ELF-1 (cell line): ENCODE data around the gene ACTR3C.
"Not testable (repeated sequence)": the region's sequence is repeated elsewhere in the genome, so short reads cannot be mapped to it uniquely, and the experiment has no call there.

Source experiments
- DNase-seq: peaks from one replicate; pipeline ENCODE4 v3.0.0-alpha.2; 2016; ENCODE audit warnings: low read depth, low spot score

The ACTR3C gene

DNA sequence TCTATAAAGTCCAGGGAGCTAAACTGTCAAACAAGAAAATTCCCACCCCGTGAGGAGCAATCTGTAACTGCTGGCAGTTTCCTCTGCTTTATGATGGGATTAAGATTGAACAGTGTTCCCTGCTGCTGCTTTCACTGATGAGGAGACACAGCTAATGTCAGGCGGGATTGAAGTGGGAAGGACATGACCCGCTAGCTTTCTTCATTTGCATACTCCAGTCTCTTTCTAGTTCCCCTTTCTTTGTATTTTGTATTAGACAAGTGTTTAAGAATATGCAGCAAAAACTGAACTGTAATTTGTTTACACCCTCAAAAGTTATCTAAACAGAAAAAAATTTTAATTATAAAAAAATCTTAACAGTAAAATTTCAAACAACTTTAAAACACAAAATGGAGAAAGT lies 40.2 kb downstream of the ACTR3C start:
- not testable (repeated sequence) for DNase-seq

DNA sequence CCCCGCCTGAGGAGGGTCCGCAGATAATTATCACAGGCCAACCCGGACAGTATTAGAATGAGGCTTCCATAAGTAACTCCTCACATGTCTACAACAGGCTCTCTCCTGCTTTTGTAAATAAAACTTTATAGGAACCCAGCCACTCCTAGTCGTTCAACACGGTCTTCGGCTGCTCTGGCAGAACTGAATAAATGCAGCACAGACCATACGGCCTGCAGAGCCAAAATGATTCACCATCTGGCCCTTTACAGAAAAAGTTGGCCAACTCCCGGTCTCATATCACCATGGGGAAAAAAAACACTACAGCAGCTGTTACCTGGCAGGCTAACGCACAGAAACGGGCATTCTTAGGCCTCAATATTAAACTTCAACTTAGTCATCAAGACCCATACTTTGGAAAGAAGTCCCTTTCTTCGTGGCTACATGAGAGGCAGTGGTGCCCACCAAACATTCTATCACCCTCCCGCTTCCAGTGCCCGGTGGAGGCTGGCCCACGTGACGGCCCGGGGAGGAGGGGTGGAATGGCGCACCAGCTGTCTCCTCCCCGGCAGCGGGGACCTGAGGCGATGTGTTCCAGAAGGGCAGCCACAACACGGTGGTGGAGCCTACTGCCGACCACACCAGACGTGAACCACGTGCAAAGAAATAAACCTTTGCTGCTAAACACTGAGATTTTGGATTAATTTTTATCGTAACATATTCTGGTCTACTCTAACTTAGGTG lies 41.5 kb downstream of the ACTR3C start:
- not testable (repeated sequence) for DNase-seq

DNA sequence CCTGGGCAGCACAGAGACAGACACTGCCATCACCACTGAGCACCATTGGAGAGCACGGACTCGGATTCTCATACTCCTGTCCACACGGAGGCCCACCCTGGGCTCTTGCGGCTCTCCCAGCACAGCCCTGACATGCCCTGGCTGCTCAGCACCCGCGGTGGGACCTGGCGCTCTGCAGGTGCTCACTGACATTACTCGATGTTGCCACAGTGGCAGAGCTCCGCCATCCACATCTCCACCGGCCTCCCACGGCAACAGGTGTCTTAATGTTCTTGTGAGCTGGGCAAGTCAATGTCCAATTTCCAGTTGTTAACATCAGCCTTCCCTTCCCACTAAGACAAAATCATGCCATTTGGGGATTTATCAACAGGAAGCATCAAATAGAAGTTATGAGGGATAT lies 45.0 kb downstream of the ACTR3C start:
- not testable (repeated sequence) for DNase-seq

DNA sequence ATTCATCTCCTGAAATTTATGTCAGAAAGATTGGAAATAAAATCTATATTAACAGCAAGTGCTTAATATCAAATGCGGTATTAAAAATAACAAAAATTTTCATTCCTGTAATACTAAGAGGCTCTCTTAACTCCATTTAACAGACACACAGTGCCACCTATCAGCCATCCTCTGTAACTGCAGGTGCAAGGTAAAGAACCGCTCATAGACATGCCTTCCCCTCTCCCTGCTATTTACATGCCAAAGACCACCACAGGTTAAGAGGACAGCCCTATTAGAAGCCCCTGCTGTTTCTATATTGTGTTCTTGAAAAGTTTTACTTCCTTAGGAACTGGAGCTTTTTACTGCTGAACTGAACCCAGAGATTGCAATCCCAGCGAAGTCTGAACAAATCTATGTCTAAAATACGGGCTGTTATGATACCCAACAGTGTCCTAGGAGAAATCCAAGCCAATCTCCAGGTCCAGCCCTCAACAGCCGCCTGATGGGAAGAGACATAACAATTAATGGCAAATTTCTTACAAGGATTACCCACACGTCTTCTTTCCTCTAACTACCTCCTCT lies 47.1 kb downstream of the ACTR3C start:
- DNase-seq = peak; percentile 48

DNA sequence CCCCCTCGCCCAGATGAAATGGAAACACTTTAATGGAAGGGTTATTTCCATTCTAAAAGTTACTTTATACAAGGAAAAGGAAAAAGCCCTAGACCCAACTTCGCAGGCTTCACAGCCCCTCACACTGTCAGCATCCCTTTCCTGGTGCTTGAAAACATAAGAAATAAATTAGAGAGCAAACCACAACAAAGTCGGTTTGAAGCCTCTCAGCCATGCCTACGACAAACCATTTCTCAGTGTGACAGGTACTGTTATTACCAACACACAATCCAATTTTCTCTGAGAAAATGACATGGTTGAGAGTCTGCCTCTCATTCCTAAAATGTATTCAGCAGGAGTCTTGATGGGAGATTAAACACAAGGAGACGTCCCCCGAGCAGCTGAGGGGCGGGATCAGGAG lies 51.4 kb downstream of the ACTR3C start:
- not testable (repeated sequence) for DNase-seq

DNA sequence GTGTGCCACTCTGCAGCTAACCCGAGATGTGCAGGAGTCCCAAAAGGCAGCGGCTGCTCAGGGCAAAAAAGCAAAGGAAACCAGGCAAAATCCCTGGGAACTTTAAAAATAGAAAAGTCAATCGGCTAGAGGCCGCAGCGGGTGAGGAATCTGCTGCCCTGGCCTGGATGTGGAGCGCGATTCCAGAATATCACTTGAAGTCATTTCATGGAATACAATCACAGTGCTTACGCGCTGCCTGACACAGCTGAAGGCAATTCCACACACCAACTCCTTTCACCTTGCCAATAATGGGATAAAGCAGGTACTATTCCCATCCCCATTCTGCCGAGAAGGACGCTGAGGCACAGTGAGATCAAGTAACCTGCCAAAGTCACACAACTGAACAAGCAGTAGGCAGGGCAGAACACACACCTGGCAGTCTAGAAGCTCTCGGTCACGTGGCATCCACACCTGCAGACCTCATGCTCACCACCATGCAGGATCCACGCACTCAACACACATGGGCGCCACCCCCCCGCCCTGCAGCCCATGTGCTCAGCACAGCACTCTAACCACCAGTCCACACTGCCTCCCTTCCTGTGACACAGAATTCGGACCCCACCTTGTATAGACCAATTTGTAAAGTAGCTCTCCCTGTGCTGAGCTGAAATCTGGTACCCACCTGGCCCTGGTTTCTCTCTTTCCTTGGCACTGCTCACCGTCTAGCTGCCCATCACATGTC lies 53.1 kb downstream of the ACTR3C start:
- not testable (repeated sequence) for DNase-seq

DNA sequence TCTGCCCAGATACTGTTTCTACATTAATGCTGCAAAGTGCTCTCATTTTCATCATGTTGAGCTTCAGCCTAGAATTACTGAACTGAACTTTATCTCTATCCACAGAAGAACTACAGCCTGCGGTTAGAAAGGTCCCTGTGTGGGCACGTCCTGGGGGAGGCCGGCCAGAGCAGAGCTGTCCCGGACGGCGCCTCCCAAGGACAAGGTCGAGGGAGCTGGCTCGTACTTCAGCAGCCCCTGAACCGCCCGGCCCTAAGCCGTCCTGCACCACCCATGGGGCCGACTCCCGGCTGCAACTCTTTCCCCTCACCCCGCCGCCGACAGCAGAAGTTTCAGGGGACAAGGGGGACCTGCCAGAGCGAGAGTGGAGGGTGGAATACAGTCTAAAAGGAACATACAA lies 54.5 kb downstream of the ACTR3C start:
- DNase-seq = not testable (repeated sequence)

DNA sequence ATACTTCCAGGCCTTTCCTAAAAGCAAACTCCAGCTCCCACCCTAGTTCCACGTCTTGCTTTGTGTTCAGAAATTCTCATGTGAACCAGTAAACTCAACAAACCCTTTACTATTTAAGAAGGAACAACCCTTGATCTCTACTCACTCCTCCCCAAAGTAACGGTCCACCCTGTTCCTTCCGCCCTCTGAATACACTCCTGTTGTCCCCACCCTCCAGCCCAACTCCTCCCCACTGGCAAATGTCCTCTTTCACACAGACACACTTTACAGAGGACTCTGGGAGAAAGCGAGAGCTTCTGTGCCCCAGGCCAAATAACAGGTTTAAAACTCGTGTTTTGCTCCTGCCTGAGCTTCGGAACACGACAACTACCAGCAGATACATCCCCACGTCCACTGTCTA lies 55.1 kb downstream of the ACTR3C start:
- DNase-seq = not testable (repeated sequence)

DNA sequence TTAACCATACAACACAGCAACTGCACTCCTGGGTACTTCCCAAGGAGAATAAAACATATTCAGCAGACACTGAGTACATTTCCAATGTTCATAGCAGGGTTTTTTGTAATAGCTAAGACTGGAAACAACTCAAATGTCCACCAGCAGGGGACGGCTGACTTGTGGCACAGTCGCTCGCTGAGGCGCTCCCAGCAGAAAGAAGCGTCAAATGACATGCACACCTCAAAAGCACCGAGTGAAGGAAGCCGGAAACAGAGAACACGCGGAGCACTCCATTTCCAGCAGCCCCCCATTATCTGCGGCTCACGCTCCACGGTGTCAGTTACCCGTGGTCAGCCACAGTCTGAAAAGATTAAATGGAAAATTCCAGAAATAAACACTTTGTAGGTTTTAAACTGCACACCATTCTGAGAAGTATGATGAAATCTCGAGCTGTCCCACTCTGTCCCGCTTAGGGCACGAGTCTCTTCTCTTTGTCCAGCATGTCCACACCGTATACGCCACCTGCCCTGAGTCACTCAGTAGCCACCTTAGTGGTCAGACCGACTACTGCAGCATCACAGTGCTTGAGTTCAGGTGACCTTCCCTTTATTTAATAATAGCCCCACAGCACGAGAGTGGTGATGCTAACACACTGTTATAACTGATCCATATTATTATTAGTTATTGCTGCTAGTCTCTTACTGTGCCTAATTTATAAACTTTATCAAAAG lies 56.2 kb downstream of the ACTR3C start:
- peak; percentile 10 for DNase-seq

DNA sequence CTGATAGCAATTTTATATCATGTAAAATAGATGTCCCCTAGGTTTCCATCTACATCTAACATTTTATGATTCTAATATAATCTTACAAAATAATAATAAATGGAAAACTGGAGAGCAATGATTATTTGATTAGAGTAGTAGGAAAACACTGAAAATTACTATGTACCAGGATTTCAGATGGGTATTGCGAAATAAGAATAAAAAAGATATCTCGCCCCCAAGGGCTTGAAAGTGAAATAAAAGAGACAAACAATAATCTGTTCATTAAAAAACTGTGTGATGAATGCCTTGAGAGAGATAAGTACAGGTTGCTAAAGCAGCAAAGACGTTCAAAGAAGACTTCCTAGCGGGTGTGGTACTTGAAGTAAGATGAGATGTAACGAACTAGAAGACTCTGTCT lies 60.7 kb downstream of the ACTR3C start:
- DNase-seq = not testable (repeated sequence)

DNA sequence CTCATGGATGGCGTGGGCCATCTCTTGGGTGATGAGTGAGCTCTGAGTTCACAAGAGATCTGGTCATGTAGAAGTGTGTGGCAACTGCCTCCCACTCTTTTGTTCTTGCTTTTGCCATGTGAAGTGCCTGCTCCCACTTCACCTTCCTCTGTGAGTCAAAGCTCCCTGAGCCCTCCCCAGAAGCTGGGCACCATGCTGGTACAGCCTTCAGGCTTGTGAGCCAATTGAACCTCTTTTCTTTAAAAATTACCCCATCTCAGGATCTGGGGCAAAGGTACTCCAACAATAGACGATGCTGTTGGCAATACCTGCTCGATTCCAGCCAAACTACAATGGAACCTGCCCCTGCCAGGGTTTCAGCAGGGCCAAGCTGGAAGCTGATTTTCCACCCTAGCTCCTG lies 75.6 kb downstream of the ACTR3C start:
- not testable (repeated sequence) for DNase-seq

DNA sequence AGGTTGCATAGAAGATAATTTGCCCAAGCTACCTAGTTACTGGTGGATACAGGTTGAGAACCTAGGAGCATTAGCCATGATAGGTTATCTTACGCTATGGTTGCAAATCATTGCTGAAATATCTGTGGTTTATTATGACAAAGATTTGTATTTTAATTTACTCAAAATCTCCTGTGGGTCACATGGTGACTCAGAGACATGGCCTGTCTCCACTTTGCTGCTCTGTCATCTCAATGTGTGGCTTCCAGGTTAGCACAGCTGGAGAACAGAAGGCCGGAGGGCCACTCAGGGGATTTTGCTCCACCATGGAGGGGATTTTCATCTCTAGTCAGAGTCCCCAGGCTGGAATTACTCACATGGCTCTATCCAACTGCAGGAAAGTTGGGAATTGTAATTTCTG lies 78.1 kb downstream of the ACTR3C start:
- not testable (repeated sequence) for DNase-seq

DNA sequence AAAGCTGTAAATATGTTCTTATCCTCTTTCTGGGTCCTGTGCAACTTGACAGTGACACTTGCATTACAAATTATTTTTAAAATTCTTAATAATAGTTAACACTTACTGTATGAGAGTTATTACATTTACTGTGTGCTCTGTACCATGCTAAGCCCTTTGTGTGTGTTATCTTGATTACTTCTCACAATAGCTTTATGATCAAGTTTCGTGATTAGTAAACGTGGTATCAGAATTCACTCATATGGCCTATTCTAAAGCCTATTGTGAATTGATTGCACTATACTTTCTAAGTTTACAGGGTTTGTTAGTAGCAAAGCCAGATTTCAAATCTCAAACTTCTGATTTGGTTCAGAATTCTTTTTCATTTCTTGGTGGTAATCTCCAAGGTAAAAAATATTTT lies 80.4 kb downstream of the ACTR3C start:
- not testable (repeated sequence) for DNase-seq

DNA sequence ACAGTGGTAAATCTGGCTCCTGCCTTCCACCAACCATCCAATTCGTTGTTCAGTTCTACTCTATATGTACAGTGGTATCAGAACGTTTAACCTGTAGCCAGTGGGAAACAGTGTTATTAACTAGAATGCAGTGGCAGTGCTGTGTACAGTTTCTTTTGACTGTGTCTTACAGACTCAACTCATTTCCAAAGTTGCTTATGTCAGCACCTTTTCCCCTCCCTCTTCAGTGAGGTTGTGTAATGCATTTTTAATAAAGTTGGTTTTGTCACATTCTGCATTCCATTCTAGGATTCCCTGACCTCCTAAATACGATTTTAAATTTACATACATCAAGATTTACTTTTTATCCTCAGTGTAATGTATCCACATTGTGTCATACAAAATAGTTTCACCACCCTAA lies 97.9 kb downstream of the ACTR3C start:
- not testable (repeated sequence) for DNase-seq

DNA sequence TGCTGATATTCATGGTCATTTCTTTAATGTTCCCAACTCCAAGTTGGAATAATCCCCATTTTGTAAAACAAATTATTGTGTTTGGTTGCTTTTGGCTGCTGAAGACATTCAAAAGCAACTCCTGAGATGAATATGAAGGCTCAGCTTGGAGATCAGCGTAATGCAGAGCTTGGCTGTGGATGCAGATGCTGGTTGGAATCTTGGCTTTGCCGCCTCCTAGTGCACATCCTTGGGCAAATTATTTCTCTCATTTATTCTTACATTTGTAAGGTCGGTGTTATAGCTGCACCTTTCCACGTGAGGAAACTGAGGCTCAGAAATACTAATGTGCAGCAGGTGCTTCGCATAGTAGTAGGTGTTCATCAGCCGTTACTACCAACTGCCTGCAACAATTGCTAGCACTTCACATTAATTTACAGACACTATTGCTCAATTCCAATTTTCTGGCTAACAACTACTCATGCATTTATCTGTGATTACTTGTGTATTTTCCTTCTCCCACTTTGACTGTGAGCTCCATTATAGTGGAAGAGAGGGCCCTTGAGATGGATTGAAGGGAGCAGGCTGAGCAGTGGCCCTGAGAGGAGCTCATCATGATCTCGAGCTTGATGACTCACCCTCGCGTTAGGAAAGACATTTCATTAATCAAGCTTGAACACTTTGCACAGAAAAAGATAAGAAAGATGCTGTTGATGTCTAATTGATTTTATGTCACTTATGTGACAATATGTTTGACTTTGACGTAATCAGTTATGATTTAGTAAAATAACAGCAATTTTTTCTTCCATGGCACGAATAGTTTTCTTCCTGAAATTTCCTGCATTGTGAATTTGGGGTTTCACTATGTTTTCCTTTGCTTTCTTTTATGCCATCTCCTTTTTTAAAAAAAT lies 101.0 kb downstream of the ACTR3C start:
- DNase-seq = not testable (repeated sequence)

DNA sequence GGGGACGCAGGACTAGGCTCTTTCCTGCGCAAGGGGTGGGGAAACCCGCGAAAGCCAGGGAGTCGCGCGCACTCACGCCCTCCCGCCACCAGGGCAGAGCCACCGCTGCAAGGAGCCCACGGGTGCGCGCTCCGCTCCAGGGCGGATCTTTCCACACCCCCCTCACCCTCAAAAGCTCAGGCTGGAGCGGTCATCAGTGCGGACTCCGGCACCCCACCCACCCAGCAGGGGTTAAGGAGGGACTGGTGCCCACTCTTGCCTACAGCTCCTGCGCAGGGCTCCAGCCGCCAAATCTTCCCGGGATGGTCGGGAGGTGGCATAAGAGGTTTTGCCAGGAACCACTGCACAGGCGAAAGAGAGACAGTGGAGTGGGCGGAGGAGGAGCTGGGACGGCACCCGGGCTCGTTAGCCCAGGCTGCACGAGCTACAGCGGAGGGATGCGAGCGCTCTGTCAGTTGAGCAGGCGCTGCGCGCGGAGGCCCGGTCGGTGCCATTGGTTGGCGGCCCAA lies 102.6 kb downstream of the ACTR3C start:
- DNase-seq = peak; percentile 6

DNA sequence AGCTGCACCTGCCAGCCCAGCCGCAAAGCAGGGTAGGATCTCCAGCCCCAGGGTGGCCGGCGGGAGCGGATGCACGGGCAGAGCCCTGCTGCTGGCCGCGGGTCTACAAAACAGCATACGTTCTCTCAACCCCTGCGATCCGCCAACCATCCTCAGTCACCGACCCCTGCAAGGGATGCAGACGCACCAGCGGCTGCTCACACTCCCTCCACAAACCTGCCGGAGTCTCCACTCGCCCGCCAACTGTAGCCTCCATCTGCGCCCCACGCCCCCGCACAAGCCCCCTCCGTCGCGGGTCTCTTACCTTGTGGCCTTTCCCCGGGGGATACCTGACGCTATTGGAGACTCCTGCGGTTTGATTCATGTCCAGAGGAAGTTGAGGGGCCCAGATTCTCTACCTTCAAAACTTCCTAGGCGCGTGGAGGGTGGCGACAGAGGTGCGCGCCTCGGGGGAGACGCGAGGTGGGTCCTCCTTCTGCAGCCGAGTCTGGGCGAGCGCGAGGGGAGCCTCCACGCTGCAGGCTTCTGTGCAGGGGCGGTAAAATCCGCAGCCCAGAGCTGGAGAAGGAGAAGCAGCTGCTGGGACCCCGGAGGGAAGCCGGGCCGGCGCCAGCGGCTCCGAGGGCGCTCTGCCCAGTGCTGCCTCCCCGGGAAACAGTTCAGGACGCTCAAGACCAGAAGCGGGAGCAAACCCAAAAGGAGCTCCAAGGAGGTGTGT lies 103.2 kb downstream of the ACTR3C start:
- peak; percentile 4 for DNase-seq

DNA sequence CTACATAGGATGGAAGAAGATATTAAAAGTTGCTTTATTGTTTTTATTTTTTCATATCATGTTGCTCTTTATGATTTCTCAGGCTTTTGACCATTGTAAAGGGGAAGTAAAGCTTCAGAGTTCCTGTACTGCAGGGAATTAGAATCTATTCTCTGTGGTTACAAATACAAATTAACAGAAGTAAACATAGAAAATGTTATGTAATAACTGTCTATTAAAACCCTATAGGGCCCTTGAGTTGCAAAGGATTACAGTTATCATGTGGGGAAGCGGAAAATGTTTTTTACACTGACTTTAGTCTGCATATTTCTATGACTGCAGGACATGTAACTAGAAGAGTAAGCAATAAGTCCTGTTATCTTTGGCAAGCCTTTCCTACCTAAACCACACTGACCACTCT lies 116.5 kb downstream of the ACTR3C start:
- not testable (repeated sequence) for DNase-seq

DNA sequence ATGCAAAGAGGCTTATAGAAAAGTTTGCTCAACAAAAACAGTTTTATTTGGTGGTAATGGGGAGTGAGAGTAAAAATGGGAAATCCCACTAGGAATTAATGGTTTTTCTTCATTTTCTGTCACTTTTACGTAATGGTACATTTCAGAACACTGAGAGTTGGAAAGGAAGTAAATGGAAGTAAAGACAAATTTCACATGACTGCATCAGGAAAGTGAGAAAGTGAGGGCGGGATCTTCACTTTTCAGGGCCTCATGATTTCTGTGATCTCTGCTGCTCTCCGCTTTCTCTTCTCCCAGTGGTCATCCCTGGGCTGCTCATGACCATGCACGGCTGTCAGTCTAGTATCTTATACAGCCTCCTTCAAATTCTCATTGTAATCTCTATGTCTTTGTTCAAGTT lies 117.5 kb downstream of the ACTR3C start:
- not testable (repeated sequence) for DNase-seq

DNA sequence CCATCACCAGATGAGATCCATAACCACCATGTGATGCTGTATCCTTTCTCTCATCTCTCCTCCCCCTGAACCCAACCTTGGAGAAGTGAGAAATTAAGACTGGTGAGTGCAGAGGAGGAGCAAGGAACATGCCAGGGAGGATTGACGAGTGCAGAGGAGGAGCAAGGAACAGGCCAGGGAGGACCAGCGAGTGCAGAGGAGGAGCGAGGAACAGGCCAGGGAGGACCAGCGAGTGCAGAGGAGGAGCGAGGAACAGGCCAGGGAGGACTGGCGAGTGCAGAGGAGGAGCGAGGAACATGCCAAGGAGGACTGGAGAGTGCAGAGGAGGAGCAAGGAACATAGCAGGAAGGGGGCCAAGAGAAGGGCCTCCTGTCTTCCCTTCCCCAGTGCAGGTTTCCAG lies 118.8 kb downstream of the ACTR3C start:
- DNase-seq = not testable (repeated sequence)
